CD4-positive, alpha-beta T cell treated with Interleukin-15 for 1 hour (primary cell): ENCODE results near the gene ZNF277.

ENCODE experiments used
- DNase-seq: peaks from one replicate; pipeline ENCODE4 v3.0.0-alpha.2; 2020

ZNF277 gene

DNA sequence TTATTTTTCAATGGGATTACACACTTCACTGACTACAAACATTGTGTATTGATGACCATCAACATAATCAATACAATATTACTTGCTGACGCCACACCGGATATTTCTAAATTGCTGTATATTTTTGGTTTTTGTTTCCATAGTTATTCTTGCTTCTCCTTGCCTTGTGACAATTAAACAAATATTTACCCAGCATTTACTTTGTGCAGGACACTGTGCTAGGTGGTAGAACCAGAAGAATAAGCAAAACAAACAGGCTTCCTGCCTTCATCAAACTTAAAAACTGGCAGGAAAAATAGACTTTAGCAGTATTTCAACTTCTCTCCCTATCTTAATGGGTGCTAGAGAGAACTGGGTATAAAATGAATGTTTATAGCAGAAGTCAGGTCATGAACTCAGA is 50.6 kb downstream of the ZNF277 start:
- no peak for DNase-seq

DNA sequence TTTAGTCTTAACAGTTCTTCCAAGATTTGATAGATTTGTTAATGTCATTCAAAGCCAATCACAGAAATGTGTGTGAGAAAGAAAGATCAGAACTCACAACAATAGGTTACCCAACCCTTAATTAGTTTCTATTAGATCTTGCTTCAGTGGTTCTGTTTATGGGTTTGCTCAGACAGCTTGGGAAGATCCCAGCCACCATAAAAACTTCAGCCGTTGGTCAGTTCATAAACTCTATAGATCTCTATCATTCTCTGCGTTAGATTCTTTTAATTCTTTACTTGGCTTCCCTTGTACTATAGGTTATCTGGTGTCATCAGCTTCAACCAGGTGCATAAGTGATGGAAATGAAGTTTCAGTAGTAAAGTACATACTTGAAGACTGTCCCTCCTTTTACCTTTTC is 54.4 kb downstream of the ZNF277 start:
- no peak for DNase-seq

DNA sequence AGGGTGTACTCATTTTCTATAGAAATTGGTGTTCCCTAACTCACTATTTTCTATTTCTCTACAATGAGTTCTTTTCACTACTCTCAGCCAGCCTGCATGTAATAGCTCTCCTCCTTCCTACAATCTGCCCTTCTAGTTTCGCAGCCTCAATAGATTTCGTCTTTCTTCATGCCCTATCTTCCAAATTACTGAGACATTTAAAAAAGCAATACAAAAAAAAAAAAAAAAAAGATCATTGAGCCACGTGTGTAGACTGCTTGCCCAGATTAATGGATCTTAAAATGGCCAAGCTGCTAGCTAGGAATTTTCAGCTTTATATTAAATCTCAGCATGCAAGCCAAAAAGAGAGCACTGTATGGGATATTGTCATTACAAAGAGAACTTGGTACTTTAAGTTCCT is 55.5 kb downstream of the ZNF277 start:
- DNase-seq = no peak

DNA sequence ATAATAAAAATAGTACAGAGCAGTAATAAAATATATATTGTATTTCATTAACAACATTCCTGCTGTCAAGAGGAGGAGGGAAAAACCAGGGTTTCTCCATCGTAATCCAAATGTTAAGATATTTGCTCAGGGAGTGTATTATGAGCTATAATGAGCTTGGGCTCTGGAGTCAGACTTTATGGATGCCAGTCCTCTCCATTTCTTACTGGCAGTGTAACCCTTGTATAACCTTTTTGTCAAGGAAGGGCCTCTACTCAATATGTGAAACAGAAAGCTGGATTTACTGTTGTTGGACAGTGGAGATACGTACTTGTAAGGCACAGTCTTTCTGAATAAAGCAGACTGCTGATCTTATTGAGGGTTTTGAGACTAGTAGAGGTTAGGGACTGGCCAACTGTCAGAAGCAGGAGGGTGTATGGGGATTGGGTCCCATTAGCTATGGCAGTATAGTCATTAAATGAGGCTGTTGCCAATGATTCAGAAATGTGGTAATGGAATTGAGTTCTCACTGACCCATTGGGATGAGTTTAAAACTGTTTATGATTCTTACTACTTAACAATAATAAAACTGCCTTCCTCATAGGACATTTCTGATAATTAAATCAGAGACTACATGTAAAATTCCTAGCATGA is 56.5 kb downstream of the ZNF277 start:
- no peak for DNase-seq

DNA sequence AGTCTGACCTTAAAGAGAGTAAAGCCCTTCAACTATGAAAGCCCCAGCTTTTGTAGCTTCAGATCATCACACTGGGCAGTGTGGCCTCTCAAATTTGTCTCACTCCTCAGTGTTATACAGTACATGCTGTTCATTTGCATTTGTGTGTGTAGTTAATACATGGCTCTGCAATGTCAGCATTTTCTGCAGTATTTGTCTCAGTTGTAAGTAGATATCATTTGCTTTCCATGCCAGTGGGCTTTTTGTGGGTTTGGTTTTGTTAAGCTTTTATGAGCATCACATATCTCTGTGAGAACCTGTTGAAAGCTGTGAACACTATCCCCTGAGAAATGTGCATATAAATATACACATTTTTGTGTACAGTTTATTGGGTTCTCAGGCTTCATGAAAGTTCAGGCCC is 57.0 kb downstream of the ZNF277 start:
- DNase-seq = no peak

DNA sequence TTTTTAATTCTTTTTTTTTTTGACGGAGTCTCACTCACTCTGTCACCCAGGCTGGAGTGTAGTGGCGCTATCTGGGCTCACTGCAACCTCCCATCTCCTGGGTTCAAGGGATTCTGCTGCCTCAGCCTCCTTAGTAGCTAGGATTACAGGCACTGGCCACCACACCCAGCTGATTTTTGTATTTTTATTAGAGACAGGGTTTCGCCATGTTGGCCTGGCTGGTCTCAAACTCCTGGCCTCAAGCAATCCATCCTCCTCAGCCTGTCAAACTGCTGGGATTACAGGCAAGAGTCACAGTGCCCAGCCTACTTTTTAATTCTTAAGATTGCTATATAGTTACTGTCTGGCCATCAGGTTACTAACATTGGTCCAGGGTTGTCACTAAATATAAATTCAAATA is 59.6 kb downstream of the ZNF277 start:
- DNase-seq = no peak

DNA sequence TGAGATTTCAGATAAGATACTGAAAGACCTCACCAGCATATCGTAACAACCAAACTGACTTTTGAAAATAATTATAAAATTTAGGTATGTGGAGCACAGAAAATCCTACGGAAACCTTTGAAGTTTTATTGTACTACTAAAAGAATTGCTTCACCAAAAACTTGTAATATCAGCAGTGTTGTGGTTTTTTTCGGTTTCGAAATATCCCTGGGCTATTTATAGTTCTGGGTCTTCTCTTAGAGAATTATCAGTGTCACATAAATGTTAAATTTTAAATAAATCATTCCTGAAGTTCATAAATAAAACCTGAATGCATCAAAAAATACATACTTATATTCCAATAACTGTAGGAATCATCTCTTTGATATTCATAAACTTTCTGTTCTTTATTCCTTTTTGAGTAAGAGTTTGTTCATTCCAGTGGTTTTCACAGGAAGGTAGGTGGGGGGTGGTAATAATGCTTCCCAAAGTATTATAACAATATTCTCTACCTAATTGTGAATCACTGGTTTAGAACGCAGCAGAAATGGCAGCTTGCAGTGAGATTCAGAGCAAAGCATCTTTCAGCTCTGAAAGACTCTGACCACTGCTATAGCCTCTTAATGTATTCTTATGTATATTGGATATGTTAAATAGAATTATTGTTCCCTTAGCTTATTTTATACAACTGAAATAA is 60.2 kb downstream of the ZNF277 start:
- no peak for DNase-seq

DNA sequence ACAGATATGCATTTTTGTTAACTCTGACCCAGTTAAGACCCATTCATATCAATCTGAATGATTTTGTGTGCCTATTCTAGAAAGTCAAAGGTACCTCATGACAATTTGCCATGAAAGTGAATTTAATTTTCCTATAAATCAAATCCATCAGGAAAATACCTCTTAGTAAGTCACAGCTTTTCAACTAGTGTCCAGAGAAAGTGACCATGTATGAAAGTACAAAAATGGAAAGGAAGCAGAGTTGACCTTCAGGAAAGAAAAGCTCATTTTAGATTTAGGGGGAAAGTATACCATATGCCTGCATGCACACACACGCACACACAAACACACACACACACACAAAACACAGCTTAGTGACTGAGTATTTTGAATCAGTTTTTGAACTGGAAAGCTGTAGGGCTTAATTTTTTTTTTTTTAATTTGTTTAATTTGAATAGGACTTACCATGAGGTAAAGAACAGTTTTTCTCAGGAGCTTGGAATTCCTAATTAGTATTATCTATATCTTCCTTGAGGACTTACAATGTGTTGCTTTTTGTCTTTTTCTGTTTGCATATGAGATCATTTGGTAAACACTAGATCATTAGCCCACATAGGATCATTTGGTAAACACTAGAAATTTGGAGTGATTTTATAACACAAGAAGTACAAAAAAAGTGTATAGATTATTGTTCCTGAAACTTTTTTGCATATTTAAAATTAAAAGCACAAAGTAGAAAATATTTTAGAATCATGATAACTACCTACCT is 61.6 kb downstream of the ZNF277 start:
- no peak for DNase-seq

DNA sequence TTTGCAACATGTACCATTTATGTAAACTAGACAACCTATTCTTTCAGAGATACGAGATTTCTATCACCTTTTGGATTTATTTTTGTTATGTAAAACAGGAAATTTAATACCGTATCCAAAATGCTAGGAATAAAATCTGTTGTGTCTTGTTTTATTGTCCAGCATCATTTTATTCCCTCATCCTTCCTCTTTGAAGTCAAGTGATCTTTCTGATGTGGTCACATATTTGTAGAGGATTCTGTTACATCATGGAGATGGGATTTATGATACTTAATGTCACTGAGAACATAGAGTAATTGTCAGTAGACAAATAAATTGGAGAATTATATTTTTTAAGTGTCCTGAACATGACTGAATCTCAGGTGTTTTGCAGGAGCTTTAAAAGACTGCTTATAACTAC is 64.7 kb downstream of the ZNF277 start:
- no peak for DNase-seq

DNA sequence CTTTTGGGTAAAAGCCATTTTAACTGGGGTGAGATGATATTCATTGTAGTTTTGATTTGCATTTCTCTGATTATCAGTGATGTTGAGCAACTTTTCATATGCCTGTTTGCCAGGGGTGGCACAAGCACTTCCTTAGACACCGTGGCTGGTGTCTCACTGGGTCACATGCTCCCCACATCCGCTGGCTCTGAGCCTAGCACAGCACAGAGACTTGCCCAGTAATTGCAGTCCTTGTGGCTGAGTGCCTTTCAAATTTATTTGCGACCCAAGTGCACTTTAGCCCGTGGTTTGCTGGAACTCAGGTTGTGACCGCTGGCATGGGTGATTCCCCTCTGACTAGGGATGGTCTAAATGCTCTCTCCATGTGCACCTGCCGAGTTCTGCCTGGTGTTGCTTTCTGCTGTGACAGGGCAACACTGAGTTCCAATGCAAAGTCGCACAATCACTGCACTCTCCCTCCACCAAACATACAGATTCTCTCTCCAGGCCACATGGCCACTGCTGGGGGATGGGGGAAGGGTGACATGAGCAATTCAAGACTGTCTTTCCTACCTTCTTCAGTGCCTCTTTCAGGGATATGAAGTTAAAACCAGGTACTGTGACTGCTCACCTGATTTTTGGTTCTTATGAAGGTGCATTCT is 66.5 kb downstream of the ZNF277 start:
- no peak for DNase-seq

DNA sequence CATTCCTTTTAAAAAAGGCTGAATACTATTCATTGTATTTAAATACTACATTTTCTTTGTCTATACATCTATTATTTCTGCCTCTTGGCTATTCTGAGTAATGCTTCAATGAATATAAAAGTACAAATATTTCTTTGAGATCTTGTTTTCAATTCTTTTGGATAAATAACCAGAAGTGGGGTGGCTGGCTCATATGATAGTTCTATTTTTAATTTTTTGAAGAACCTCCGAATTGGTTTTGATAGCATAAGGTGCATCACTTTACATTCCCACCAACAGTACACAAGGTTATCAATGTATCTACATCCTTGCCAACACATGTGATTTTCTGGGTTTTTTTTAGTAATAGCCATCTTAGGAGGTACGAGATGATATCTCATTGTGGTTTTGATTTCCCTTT is 72.5 kb downstream of the ZNF277 start:
- DNase-seq = no peak

DNA sequence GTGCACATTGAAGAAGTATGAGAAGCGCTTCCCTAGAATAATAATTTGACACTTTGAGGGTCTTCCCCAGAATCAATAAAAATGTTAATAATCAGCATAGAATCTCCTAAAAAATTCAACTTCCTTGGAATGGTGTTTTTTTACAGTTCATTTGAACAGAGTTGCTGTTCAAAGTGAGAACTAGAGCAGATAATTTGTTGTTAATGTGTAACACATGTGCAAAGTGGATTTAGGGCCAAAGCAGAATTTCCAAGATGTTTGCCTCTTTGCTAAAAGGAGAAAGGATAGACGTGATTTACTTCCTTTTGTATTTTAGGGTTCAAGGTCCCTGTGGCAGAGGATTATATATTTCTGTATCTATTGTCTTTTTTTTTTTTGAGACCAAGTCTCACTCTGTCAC is 73.8 kb downstream of the ZNF277 start:
- DNase-seq = no peak

DNA sequence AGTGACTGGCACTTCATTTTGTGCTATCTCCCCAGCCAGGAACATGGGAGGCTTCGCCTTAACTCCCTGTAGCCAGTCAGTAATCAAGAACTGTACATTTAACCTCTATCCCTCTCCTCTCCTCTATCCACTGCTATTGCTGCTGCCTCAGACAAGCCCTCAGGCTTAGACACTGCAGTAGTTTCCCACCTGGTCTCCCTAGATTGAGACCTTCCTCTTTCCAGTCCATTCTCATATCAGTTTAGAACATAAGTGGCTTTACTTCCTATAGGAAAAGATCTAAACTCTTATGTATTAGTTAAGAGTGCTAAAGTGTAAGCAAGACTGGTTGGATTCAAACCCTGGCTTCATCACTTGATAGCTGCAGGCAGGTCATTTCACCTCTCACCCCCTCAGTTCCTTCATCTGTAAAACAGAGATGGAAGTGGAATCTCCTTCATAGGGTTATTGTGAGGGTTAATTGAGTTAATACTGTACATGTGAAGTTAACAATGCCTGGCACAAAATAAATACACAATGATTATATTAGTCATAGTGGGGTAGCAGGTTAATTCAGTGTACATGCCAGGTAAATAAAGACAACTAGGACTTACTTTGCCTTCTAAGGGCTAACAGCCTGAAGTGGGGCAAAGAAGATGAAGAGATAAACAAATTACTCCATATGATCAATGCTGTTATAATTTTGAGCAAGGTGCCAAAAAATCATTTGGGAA is 76.1 kb downstream of the ZNF277 start:
- DNase-seq = no peak

DNA sequence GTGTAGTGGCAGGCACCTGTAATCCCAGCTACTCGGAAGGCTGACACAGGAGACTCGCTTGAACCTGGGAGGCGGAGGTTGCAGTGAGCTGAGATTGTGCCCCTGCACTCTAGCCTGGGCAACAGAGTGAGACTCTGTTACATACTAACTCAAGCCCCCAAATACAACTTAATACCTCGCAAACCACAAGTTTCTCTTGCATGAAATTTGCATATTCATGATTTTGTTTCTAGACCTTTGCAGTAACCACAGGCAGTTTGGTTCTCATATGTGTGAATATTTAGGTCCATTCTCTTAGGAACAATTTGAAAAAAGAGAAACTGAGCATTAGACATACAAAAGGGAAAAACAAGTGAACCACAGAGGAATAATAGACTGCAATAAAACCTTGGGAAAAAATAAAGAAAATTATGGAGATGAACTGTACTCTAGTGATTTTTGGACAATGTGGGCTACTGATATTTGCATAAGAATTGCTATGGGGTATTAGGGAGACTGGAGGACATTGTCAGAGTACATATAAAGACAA is 77.0 kb downstream of the ZNF277 start:
- DNase-seq = no peak

DNA sequence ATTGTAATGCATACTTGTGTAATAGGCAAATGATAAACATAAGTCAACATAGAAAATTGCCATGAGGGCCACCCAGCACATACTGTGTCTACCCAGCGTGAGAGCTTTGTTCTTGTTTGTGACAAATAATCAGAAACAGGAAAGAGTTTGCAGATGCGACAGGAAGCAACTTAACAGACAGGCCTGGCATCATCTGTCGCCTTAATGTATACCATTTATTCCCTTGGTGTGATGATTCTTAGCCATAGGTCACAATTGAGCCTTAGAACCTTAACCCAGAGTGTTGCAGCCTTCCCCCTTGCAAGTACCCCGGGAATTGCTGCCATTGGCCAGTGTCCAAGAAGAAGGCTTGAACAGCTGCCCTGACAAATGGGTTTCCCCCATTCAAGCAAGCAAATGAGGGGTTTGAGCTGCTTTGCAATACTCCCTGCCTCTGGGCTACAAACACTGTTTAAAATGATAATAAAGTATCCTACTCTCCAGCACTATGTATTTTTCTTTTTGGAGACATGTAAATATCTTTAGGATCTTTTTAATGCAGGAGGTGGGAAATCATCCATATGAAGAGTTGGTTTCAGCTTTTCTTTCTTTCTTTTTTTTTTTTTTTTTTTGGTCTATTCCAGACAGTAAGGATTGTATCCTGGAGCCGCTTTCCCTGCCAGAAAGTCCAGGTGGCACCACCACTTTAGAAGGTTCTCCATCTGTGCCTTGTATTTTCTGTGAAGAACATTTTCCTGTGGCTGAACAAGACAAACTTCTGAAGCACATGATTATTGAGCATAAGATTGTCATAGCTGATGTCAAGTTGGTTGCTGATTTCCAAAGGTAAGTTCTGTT is 80.0 kb downstream of the ZNF277 start:
- DNase-seq = no peak

DNA sequence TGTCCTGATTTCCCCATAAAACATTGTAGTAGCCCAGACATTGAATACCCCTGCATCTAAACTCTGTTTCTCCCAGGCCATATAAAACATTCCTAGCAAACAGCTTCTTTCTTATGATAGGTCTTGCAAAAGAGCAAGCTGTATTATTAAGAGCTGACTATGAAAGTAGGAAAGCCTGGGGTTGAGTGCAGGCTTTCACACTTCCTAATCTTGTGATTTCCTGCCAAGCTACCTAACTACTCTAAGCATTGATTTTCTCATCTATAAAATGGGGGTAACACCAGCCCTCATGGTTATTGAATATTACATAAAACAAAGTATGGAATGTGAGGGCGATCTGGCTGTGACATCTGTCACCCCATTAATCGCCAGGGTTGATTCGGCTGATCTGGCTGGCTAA is 81.8 kb downstream of the ZNF277 start:
- no peak for DNase-seq

DNA sequence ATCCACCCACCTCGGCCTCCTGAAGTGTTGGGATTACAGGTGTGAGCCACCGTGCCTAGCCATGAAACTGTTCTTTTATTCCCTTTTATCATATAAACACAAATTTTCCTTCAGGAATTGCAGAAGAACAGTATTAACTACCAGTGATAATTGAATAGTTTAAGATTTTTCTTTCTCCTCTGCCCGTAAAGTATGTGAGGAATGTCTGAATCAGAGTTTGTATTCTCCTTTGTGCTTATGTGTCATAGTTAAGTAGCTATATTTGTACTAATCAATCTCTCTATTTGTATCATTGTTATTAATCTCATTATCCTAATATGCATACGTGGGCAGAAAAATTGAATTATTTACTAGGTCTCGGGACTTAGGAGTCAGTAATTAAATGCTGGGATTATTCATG is 83.6 kb downstream of the ZNF277 start:
- DNase-seq = no peak

DNA sequence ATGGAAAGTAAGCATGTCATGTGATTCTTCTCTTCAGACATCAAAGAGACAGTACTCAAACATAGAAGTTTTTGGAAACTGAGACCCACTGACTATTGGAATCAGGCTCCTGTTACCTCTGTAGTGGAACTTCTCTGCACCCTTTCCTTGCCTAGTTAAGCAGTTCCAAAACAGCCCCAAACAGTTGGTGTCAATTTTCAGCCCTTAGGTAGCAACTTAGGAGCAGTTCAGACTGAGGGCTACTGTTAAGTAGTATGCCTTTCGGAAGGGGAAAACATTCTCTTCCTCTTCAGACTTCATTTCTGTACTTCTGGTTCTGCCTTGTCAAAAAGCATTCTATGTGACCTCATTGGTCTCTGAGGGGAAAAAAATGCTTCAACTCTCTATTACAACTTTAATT is 85.7 kb downstream of the ZNF277 start:
- no peak for DNase-seq

DNA sequence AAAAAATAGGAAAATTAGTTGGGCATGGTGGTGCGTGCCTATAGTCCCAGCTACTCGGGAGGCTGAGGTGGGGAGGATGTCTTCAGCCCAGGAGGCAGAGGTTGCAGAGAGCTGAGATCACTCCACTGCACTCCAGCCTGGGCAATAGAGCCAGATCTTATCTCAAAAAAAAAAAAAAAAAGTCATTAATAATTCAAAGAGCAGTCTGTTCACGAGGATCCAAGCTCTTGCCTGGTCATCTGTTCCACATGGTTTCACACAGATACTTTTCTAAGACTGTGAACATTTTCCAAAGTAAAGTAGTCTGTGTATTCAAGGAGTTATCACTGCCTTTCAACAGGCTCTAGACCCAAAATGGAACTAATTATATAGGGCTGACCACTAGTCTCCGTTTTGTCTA is 86.9 kb downstream of the ZNF277 start:
- DNase-seq = no peak

DNA sequence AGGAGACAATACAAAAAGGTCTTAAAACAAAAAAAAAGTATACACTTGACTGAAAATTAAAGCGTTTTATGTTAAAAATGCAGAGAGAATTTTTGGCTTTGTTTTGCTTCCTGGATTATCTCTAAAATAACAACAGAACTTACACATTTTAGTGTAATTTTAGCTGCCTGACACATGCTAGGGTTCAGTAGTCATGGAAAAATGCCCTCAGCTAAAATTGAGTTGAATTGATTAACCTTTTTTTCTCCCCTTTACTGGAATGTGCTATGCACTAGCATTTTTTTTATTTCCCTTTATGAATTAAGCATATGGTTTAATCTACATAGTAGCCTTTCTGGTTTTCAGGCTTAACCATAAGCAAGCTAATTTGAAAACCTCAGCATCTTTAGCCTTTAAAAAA is 89.9 kb downstream of the ZNF277 start:
- no peak for DNase-seq

DNA sequence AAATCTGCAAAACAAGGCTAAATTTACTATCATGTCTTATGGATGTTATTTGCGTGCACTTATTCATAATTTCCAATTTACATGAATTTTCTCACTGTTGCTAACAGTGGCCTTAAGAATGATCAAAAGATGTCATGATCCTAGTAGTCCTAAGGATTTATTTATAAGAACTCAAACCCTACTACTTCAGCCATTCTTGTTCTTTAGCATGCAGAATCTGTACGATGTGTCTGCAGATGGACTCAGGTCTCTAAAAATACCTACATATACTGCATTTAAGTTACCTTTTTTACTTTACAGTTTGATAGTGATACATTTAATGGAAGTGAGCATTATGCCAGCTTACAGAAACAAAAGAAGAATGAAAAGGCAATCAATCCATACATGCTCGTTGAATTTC is 91.2 kb downstream of the ZNF277 start:
- DNase-seq = no peak

DNA sequence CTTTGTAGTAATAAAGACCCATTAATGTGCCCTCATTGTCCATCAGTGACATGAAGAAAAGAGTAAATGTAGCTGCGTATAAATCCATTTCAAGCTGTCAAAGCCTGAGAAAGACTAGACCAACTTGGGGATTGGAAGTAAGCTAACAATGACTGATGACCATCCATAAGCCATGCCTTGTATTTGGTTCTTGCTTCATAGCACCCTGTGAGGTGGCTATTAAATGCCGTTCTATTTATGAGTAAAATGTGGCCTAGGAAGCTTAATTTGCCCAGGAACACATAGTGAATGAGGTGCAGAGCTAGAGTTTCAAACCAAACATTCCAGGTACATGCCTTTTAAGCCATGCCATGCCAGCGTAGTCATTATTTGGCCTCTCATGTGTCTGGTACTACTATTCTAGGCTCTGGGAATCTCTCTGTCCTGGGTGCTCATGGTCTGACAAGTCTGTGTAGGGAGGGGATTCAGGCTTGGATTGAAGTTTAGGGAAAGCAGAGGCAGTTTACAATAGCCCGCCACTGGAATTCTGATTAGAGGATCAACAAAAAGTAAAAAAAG is 92.1 kb downstream of the ZNF277 start:
- no peak for DNase-seq
